ENCODE data around the gene SLC22A16.

SLC22A16 gene

DNA sequence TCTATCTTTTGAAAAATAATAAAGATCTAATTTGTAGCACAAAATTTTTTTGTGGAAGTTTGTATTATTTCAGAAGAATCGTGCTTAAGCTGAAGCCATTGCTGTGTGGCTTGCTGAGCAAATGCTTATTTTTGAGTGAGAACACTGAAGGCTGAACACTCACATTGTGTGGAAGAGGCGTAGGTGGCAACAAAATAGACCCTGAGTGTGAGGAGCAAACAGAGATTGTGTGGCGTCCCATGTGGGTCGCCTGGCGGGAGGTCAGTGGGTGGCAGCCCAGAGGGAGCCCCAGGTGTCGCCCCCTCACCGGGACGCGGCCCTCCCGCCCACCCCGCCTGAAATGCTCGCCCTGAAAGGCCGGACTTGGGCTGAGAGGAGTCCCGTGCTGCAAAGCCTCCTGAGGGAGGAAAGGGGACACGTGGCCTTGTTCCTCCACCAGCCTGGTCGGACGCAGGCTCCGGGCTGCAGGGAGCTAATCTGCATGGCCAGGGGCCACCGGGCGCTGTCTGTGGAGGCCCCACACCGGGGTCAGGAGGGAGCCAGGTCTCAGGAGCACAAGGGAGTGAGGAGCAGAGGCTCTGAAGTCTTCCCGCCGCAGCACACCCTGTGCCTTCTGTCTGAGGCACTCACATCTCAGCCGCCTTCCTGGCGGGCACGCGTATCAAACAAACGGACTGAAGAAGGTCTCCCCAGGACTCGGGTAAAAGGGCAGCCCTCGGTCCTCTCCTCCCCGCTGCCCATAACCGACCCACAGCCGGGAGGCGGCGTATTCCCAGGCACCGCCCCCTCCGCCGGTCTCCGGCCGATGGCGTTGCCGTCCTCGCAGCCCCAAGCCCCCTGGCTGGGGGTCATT lies 77.0 kb downstream of the SLC22A16 start:
- no peak for DNase-seq

DNA sequence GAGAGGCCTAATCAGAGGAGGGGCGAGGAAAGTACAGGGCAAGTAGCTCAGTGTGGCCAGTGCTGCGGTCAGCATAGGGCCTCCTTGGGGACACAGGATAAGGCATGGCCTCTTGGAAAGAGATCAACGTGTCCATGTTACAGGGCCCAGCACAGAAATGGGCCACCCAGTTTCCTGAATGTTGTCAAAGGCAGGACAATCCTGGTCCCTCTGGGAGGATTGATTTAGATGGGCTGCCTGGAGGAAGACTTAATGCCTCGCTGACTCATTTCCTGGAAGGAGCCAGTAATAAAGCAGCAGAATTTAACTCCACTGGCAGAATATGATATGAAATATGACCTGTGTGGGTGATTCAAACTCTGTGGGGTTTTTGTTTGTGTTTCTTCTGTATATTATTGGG lies 77.6 kb downstream of the SLC22A16 start:
- no peak for DNase-seq

DNA sequence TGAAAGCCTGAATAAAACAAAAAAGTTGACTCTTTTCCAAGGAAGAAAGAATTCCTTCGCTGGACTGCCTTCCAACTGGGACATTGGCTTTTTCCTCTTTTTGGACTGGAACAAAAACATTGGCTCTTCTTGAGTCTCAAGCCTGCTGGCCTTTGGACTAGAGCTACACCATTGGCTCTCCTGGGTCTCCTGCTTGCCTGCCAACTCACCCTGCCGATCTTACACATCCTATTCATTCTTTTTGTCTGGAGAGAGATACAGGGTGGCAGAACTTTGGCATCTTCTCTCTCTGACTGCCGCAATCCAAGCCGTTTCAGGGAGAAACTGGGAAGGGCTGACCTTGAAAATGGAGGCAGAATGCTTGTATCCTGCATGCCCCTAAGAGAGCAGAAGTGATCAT lies 81.2 kb downstream of the SLC22A16 start:
- no peak for DNase-seq

DNA sequence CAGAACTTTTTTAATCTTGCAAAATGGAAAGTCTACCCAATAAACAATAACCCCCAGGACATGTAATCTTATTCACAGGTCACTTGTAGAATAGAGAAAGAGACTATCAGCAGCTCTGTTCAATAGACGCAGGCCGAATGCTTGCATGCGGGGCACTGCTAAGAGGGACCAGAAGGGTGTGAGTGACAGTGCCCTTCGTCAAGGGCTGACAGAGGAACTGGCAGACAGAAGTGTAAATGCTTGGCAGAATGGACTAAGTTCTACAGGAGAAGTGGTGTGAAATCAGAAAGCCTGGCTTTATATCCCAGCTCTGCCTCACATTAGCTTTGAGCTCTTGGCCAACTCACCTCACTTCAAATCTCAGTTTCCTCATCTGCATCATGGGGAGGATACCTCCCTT lies 82.0 kb downstream of the SLC22A16 start:
- DNase-seq: no peak

DNA sequence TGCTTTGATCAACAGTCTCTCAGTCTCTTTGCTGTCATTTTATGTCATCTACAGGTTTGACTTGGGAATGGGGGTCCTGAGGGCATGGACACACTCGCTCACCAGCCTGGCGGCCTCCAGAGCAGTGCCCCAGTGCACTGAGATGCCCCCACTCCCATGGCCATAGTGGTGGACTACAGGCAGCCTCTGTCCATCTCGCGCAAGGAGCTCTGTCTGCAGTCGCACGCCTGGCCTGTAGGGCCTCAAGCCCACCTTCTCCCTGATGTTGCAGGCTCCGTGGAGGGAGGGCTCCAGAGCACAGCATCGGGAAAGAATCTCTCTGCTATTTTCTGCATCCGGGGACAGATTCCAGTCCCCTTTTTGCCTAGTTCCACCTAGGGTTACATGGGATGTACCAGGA lies 83.7 kb downstream of the SLC22A16 start:
- DNase-seq: no peak

DNA sequence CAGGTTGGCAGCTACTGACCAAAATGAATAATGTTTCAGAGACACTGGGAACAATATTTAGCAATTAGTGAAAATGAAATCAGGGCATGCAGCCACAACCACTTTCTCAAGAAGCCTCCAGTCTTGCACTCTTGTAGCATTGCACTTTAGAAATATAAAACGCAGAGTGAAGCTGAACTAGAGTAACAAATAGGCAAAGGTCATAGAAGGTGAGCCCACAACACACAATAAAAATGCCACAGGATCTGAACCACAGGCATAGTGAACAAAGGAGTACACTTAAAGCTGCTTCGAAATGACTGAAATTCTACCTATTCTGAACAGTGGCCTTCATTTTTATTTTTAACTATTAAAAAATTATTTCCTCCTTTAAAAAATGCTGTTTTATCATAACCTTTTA lies 86.0 kb downstream of the SLC22A16 start:
- DNase-seq: no peak

DNA sequence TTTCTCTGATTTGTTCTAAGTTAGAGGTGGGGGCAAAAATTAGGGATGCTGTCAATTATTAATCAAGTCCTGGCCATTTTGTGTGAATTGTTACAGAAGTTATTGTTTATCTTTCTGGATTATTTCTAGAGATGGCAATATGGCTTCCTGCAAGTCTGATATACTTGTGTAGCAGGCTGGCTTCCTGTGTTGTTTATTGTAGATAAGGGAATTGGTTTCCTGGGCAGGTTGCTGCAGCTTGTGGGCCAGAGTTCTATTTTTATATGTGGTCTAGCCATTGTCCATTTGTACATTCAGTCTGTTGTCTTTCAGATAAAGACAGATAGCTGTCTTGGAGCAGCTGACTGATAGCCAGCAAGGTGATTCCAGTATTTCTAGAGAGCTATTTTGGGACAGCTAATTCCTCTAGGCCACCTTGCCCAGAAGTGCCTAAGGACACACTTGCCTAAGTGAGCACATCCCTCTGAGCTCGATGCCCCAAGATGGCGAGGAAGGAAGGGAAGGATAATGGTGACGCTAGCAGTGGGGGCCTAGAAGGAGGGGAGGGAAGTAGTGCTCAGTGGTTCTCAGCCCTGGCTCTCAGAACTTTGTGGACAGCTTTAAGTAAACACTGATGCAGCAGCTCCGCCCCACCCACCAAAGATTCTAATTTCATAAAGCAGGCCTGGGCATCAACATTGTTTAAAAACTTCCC lies 86.6 kb downstream of the SLC22A16 start:
- no peak for DNase-seq

DNA sequence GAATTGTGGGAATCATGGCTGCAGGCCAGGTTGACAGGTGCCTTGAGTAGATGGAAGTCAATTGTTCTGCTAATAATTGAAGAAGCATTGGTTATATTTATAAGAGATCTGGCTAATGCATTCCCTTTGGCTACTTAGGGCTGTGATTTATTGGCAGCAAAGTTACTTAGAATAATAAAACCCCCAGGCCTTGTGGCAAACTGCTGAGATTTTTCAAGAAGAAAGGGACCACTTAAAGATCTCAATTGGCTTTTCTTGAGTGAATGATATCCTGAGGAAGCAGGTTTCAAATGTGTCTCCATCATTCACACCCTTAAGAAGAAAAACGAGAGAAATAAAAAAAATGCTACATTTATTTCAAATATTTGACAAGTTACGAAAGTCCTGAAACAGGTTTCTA lies 88.4 kb downstream of the SLC22A16 start:
- DNase-seq: no peak

DNA sequence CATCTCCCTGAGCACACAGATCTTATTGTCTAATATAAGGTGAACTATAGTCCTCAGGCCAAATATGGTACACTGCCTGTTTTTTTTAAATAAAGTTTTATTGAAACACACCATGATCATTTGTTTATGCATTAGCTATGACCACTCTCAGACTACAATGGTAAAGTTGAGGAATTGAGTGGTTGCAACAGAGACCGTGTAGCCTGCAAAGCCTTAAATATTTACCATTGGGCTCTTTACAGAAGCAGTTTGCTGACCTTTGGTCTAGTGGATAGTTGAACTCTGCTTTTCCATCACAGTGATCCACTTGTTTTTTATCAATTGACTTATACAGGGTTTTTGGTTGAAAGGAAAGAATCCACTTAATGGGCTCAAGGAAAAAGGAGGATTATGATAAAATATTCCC lies 91.0 kb downstream of the SLC22A16 start:
- DNase-seq: no peak

DNA sequence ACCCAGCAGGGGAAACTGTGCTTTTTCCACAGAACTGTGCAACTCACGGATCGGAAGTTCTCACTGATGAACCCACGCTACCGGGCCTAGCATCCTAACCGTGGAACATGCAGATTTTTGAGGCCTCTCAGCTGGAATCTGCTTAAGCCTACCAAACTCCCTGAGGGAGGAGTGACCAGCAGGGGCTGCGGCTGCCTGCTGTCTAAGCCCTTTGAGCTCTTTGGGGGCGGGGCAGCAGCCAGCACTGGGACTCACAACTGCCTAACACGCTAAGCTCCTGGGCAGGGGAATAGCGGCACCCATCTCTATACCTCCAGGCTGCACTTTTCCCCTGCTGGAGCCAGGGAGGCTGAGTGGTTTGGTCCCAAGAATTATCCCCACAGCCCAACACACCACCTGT lies 97.9 kb downstream of the SLC22A16 start:
- no peak for DNase-seq

All from activated T-cell treated with anti-CD3 and anti-CD28 coated beads, Interleukin-2, amount 50 U/mL, for 48 hours (primary cell).